DOHH2 (cell line): ENCODE results near the gene ITPK1.

Experiments
- CTCF ChIP-seq: fragments of 200-600 bp; sonication (generic); IDR thresholded peaks from one replicate; pipeline ENCODE4 v1.5.1; 2014; ENCODE audit warnings: antibody characterized with exemption, mild to moderate bottlenecking, low read depth, low read length; ENCODE audit not compliant: poor library complexity, severe bottlenecking
- EZH2phosphoT487 ChIP-seq: fragments of 200-600 bp; sonication (generic); IDR thresholded peaks from 2 replicates; pipeline ENCODE4 v1.6.1; 2017; ENCODE audit warnings: borderline replicate concordance, mild to moderate bottlenecking, antibody characterized with exemption, low read length, moderate library complexity, mixed read lengths

- TF ChIP-seq CTCF (no peak), EZH2phosphoT487 (no peak)
These were observed 223.1 kb downstream of the ITPK1 start for GRCh38 chr14:92892589-92892988.
